ENCODE measurements around the gene TAF15.

DNA sequence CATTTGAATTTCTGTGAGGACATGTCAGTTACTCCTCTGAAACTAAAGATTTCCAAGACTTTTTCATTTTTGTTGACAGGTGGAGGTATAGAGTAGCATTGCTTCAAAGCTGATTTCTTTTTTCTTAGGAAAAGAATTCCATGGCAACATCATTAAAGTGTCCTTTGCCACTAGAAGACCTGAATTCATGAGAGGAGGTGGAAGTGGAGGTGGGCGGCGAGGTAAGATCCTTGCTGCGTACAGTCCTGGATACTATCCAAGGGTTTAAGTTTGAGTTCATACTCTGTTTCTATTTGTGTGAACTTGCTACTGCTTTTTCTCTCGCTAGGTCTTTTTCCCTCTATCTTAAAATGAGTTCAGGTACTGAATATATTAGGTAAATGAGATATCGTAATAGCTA is 33.0 kb downstream of the TAF15 start:
- TF ChIP-seq, protein P1, sequence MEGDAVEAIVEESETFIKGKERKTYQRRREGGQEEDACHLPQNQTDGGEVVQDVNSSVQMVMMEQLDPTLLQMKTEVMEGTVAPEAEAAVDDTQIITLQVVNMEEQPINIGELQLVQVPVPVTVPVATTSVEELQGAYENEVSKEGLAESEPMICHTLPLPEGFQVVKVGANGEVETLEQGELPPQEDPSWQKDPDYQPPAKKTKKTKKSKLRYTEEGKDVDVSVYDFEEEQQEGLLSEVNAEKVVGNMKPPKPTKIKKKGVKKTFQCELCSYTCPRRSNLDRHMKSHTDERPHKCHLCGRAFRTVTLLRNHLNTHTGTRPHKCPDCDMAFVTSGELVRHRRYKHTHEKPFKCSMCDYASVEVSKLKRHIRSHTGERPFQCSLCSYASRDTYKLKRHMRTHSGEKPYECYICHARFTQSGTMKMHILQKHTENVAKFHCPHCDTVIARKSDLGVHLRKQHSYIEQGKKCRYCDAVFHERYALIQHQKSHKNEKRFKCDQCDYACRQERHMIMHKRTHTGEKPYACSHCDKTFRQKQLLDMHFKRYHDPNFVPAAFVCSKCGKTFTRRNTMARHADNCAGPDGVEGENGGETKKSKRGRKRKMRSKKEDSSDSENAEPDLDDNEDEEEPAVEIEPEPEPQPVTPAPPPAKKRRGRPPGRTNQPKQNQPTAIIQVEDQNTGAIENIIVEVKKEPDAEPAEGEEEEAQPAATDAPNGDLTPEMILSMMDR (IDR thresholded peaks at IDR 0.05): no peak
- no peak for TF ChIP-seq POLR2A (IDR thresholded peaks at IDR 0.05)
